Amygdala (tissue), 56 donors: Measurements from ENCODE around the gene TCFL5.
A peak's percentile ranks its signal among the peaks of the same experiment; 100 is the strongest.

Experiments
- DNase-seq, 56 donors: peaks; one replicate each; lab custom pipeline; 2025; lab: John Stamatoyannopoulos, UW

The TCFL5 gene

DNA sequence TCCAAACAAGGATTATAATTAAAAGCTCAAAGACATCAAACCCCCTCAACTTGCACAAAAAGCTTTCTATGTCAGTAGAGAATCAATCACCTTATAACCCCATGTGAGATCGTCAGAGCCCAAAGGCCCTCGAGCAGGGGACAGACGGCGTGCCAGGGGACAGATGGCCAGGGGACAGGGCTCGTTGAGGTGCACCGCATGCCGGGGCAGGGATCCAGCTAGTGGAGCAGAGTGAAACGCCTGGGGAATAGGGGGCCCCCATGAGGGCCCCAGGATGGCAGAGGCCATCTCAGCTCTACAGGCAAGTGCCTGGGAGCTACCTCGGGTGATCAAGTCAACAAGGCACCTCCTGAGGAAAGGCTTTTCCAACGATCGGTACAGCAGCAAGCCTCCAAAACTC lies 36.0 kb upstream of the TCFL5 start:
- DNase-seq = no peak

DNA sequence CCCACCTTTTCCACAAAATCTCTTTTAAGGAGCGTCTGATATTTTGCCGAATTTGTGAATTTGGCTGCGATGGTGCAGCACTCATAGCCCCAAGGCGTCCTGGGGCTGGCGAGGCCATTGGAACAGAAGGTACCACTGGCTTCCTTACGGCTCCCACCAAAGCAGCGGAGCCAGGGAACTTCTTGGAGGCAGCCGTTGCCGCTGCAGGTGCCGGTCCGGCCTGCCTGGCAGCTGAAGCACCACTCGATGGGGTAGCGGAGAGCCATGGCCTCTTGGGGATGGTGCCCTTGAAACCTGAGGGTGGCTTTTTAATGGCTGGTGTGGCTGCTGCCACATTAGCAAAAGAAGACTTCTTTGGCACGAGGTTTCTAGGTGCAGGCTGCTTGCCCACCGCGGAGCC lies 34.9 kb upstream of the TCFL5 start:
- no peak for DNase-seq

DNA sequence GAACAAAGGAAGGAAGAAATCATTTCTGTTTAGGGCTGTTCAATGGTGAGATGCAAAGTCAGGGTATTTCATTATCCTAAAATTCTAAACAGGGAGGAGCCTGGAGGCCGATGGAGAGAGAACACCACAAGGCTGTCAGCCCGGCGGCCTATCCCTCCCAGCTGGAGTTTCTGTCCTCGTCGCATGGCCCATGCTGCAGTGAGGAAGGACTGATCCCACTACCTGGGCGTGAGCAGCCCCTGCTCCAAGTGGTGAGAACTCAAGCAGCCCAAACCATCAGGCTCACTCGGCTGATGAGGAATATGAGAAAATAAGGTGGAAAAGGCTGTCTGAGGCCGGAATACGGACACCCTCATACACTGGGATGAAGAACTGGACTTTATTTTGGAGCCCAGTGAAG lies 33.9 kb upstream of the TCFL5 start:
- DNase-seq = no peak

DNA sequence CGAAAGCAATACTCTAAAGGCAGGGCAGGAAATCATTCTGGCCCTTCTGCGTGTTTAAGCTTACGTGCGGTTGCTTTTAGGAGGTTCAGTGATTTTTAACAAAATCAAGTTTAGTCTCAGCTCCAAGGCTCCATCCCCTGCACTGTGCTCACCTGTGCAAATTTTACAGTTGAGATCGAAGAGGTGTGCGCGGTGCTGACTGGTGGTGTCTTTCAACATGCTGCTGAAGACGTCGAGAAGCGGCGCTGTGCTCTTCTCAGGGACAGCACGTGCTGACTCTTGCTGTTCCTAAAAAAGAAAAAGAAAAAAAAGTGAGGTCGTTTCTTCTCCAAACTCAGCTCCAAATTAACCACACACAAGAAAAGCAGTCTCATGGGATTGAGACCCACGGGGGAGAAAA lies 32.6 kb upstream of the TCFL5 start:
- no peak for DNase-seq

DNA sequence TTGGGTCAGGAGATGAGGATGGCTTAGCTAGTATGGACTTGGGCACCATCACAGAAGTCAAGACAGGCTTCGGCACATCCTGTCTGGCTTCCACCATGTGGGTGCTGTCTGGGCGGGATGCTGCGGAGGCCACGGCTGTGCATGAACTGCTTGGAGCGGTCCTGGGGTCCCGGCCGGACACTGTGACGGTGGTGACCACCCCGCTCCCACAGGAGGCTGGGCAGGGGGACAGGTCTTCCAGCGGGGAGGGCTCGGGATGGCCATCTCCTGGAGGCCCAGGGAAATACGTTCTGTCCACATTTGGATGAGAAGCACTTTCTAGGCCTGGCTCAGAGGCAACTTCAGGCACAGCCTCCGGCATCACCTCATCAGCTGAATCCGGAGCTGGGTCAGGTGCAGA lies 32.1 kb upstream of the TCFL5 start:
- no peak for DNase-seq

DNA sequence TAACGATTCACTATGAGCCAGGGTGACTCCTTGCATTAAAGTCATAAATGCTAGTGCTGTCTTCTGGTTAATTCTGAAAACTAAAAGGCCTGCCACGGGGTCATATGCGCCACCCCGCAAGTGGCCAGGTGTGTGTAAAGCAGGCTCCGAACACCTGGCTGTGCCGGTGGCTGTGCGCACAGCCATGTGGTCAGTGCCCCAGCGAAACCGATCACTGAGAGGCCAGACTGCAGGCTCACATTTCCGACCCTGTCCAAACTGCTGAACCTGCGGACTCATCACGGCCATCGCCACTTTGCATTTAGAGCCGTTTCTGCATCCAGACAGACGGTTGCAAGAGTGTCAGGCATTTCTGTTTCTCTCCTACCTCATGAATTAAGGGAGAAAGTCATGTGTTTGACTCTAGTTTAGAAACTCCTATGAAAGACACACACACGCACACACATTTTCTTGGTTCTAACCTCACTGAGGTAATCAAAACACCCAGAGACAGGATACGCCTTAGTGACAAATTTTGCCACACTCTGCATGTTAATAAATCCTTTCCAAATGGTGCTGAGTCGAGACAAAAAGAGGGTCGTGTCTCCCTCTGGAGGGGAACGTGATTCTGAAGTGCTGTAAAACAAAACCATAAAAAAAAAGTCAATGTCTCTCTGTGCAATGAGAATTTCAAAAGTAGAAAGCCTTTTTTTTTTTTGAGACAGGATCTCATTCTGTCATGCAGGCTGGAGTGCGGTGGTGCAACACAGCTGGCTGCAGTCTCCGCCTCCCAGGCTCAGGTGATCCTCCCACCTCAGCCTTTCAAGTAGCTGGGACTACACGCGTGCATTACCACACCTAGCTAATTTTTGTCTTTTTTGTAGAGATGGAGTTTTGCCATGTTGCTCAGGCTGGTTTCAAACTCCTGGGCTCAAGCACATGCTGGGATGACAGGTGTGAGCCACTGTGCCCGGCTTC lies 31.0 kb upstream of the TCFL5 start:
- no peak for DNase-seq

DNA sequence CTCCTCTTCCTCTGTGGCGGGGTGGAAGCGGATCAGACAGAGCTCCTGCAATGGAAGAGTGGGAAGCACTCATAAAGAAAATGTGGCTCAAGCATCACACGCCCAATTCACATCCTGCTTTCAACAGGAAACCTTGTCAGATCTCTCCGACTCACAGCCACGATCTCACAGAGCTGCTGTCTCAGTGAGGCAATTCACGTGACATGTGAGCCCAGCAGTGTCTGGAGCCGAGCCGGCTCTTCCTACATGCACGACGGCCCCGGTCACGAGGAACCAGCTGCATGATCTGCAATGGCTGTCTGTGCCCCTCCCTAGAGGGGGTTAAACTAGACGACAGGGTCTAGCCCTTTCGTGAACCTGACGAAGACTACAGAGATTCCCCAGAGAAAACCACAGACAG lies 29.5 kb upstream of the TCFL5 start:
- no peak for DNase-seq

DNA sequence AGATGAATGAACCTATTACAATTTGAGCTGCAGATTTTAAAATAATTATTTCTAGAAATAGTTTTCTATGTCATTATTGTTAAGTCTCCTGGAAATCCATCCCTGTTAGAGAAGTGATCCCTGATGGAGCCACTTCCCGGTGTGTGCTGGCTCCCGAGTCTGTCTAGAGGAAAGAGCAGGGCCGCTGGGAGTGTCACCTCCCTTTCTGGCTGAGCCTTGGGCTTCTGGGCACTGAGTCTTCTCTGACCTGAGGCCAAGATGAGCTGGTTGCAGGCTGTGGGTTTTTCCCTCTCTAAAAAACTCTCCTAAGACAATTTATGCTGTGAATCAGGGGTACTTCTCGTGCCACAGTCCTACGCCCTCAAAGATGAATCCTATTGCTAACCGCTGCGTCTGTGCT lies 28.8 kb upstream of the TCFL5 start:
- DNase-seq = peak in 1 of 56 donors; percentile 14

DNA sequence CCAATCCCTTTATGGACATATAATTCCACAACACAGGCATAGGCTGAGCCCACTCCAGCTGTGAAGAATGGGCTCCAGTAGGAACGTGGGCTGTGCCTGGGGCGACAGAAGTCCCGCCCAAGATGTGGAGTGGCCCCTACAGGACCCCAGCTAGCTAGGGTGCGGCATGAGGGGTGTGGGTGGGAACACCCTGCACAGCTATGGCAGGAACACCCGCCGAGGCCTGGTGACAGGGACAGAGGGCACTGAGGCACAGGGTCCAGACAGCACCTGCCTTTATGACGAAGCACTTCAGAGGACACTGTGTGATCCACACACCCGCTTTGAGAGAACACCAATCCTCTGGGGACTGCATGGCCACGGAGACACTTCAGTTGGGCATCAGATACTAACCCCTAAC lies 28.2 kb upstream of the TCFL5 start:
- DNase-seq = no peak

DNA sequence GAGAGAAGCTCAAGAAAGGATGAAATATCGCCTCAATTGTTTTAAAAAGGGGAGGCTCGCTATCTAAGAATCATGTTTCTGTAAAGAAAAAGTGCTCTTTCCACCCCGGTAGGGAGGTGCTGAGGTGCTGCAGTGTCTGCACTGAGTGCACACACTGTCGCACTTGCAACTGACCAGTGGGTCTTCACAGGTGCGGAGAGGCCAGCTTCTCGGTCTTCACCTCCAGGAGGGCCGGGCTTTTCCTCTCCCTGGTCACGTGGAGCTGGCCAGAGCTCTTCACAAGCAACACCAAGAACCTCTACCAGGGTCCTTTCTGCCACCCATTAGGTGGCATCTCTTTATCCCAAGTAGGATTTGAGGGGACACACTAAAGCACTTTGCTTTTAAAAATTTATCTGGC lies 27.8 kb upstream of the TCFL5 start:
- no peak for DNase-seq

DNA sequence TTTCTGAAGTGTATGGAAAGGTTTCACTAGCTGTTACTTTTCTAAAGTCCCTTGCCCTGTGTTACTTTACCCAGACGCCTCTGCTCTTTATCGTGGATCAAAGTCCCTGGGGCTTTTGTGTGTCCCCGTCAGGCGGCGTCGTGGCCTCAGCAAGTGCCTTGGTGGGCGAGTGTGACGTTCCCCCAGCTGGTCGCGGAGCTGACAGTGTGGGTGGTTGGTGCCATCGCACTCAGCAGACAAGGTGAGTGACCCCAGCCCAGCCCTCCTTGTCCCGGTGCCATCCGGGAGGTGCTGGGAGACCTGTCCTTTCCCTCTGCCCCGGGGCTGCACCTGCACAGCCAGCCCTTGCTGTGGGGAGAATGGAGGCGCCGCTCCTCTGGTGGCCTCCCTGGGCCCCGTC lies 27.3 kb upstream of the TCFL5 start:
- DNase-seq = no peak

DNA sequence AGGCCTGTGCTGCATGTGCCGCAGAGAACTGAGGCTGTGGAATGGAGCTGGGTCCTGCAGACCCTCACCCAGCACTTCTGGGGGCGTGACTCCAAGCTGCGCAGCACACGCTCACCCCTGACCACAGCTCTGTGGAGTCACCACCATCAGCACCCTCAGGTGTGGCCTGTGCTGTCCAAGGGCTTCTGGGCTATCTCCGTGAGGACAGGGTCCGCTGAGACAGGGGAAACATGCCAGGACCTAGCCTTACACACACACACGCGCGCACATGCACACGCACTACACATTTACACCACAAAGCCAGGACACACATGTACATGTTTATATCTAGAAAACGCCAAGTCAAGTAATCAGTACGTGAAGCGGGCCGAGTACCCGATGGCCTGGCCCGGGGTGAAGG lies 26.8 kb upstream of the TCFL5 start:
- DNase-seq = no peak

DNA sequence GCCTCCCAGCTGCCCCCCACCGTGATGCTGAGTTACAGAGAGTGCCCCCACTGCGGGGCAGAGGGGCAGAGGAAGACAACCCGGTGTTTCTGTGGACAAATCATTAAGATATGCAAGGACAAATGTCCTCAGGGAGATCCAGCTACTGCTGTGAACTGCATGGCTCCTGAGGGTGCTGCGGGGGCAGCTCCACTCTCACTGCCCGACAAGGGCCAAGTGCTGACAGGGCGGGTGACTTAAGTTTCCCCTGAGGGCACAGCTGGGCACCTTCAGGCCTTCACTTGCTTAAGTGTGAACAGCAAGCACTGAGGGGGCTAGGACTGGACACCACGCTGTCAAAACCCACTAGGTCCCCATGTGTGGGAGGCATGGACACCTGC lies 26.2 kb upstream of the TCFL5 start:
- no peak for DNase-seq

DNA sequence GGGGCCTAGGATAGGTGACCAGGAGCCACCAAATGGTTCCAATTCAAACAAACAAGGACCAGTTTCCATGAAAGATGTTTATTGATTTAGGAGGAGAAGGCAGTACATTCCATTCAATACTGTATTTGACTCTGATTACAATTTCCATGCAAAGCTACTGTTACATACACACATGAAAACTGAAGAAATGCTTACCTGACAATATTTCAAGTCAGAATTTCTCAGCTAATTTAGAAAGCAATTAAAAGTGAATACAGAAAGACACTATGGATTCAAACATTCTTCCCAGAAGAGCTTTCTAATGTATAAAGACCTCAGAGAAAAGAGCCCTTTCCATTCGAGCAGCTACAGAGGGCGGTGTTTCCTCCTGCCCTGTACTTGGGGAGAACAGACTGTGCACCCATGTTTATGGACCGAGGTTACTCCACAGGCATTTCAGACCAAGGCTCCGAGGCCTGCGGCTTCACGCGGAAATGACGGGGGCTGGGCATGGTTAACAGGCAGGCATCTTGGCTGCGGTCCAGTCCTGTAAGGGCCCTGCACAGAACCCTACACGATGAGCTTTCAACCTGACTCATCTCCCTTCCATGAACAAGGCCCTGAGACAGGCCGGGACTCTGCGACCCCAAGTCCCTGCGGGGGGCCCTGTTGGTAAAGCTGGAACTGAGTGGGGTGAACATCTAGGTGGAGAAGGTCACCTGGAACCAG lies 25.7 kb upstream of the TCFL5 start:
- peak in 4 of 56 donors; percentile 10 to 24 (median 16) for DNase-seq

DNA sequence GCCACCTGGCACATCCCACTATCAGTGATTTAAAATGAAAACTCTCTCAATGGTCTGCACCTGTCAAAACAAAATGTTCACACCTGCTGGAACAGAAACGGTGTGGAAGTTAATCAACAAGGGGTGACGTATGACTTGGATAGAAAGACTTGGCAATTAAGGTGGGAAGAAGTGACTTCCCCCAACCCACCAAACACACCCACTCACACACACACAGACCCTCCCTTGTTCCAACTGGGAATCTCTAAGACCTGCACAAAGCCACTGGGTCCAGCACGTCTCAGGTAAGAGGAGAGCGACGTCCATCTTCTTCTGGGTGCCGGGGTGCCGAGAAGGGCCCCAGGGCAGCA lies 25.1 kb upstream of the TCFL5 start:
- DNase-seq = no peak

DNA sequence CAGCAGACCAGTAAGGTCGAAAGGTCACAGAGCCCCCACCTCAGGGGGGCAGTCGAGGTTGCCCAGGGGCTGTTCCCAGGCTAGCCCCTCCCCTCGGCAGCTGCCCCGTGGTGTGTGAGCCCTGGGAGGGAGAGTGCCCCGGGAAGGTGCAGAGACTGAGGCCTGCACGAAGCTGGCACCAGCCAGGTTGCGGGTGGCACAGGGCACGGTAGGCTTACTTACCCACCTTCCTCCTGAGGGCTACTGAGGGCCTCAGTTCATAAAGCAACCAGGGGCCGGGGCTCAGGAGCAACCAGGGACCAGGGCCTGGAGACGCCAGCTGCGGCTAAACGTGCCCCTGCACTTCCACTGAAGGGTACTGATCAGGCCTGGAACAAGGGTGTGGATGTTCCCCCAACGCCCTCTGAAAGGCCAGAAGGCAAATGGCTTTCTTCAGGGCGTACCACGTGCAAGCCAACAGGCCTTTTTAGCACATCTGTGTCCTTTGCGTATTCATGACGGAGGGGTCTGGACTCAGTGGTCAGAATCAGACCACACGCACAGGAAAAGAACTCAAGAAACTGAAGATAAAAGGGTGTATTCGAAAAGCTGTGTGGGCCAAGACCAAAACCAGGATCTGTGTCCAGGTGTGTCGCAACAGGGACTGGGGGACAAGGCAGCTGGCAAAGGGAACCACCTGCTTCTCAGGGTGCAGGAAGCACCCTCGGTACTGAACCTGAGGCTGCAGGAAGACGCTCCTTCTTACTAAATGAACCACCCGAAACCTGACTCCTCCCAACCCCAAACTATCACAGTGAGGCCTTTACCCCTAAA lies 24.5 kb upstream of the TCFL5 start:
- no peak for DNase-seq

DNA sequence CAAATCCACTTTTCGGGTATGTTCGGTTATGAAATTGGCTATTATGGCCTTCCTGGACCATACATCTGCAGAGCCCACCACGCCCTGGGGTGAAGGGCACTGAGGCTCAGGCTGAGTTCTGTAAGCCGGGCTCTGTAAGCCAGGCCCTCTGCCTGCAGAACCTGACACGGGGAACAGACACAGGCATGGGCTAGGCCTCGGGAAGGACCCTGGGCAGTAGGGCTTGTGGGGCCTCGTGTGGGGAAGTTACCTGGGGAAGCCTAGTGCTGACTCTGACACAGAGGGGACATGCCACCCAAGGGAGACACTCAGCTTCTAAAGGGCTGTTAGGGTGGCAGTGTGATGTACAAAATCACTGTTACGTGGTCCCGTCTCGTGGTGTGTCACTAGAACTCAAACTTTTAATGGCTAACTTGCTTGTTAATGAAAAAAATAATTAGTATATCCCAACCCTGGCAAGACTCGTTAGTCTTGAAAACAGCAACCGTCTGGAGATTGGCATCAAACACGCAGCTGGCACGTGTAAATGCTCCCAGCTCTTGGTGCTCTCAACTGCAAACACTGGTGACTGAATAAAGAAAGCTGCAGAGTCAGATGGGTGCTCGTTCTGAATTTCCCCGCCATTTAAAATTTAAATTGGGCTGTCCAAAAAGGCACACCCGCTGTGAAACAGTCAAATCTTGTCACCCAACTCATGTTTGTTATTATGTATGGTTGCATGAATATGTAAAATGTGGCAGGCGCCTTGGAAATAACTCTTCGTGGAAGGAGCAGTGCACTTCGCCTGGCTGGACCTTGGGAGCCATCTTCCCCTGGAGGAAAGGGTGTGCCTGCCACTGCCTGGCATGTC lies 23.6 kb upstream of the TCFL5 start:
- no peak for DNase-seq

DNA sequence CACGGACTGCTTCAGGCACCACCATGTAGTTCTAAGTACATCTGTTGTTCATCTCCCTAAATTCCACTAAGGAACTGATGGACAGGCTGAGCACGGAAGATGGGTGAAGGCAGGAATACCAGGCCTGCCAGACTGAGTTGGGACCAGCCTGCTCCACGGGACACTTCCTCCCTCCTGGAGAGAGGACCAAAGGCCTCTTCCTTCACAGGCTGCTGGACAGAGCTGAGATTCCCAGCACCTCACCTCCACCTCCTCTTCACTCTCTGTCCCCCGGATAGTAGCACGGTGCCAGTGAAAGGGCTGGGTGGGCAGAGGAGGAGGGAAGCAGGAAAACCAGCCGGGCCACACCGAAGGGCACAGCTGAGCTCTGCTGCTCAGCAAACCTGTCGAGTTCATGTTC lies 22.9 kb upstream of the TCFL5 start:
- no peak for DNase-seq

DNA sequence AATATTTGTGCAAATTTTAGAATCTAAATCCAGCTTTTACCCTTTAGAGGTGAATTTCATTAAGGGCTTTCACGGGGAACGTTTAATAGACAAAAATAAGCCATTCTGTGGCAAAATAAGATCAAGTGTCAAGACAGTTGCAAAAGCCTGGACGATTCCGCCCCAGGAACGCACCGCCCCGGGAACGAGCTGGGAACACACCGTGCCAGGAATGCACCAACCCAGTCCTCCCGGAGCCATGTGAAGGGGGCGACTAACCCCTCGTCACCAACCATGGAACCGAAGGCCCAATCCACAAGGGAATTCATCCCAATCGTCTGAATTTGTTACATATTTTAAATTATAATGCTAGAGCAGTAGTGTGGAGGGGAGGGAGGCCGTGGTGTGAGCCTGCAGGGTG lies 20.8 kb upstream of the TCFL5 start:
- DNase-seq = no peak

DNA sequence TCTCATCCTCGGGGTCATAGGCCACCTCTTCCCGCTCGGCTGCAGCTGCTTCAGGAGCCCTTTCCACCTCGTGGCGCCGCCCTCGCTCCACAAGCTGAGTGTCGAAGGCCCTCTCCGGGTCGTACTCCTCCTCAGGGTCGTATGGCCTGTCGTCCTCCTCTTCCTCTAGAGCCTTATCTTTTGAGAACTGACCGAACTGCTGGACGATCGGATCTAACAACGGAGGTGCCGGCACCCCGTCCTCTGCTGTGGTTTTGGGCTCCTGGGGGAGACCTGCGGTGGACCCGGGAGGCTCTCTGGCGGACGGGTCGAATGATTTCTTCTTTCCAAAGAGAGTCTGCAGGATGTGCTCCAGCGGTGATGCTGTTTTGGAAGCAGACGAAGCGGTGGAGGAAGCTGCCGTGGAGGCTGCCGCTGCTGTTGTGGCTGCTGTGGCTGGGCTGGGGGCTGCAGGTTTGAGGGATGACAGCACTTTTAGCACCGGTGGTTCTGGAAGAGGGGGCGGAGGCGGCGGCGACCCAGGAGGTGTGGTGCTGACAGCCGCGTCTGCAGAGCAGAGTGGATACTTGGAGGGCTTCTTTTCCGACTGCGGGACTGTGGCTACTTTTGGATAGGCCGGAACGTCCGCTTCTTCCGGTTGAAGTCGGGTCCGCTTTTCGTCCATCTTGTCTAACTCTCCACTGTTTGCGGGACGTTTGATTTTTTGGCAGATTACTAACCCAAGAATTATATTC lies 20.2 kb upstream of the TCFL5 start:
- DNase-seq = no peak
